HAP-1 (cell line): ENCODE measurements around the gene PCDH10.
"Not testable (repeated sequence)": the region's sequence is repeated elsewhere in the genome, so short reads cannot be mapped to it uniquely, and the experiment has no call there.

Experiments
- DNase-seq, 2 experiments: peaks; one replicate each; pipeline ENCODE4 v3.0.0-alpha.2; 2016 to 2020; ENCODE audit warnings: low spot score in 2 of 2
- H3K27me3 ChIP-seq: fragments of 250-450 bp; sonication (Bioruptor Pico); 2 replicates; pipeline ENCODE4 v1.5.1; 2020; ENCODE audit warnings: low read depth, mild to moderate bottlenecking, moderate library complexity
- H3K36me3 ChIP-seq: fragments of 250-450 bp; sonication (Bioruptor Pico); replicated peaks from 2 replicates; pipeline ENCODE4 v1.5.1; 2020; ENCODE audit warnings: mild to moderate bottlenecking
- H3K4me1 ChIP-seq: fragments of 250-450 bp; sonication (Bioruptor Pico); 2 replicates; pipeline ENCODE4 v1.5.1; 2020; ENCODE audit warnings: mild to moderate bottlenecking
- H3K4me3 ChIP-seq: fragments of 250-450 bp; sonication (Bioruptor Pico); 2 replicates; pipeline ENCODE4 v1.5.1; 2020; ENCODE audit warnings: mild to moderate bottlenecking, moderate library complexity
- H3K9me3 ChIP-seq: fragments of 250-450 bp; sonication (Bioruptor Pico); 2 replicates; pipeline ENCODE4 v1.5.1; 2020; ENCODE audit warnings: mild to moderate bottlenecking, moderate library complexity
- in situ Hi-C: fragments of 300-500 bp; cut with MboI; formaldehyde crosslinking; loops from 3 replicates; pipeline ENCODE4 v1.14.3; 2020; ENCODE audit warnings: low sequenced_read_pairs, inconsistent platforms, mixed read lengths

PCDH10 gene

DNA sequence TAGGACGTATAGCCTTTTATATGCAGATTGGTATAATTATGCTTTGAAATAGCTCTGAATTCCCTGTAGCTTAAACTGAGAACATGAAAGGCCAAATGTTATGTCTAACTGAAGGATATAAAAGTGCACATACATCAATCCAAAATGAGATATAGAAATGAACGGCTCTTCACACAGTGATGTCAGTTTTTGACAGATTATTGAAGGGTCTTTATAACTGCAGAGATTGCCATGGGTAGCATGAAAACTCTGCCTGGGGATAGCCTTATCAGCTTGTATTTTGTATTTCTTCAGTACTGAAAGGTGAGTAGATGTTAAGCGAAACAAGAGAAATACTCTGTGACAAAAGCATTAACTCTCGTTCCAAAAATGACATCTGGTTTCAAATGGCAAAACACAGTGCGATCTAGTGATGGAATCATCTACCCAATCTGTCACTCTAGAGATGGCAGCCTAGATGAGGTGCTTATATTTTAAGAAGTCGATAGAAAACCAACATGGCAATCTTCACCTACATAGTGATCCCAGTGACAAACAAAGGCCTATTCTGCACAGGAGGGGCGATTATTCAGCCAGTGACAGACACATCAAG, 59.7 kb downstream of the PCDH10 start:
- H3K4me1 ChIP-seq: 0 out of 2 replicates have a peak, but pooled peaks cover 2% of the 10 kb centered on the region
- no peak overlapping the region for H3K4me3 ChIP-seq
- H3K27me3 ChIP-seq: no peaks in the 10 kb centered on the region
- no peaks in the 10 kb centered on the region for H3K9me3 ChIP-seq
- H3K36me3 ChIP-seq: no peaks in the 10 kb centered on the region
- peak in 1 of 2 experiments; percentile 49 for DNase-seq
- in situ Hi-C loops: no loop called here

DNA sequence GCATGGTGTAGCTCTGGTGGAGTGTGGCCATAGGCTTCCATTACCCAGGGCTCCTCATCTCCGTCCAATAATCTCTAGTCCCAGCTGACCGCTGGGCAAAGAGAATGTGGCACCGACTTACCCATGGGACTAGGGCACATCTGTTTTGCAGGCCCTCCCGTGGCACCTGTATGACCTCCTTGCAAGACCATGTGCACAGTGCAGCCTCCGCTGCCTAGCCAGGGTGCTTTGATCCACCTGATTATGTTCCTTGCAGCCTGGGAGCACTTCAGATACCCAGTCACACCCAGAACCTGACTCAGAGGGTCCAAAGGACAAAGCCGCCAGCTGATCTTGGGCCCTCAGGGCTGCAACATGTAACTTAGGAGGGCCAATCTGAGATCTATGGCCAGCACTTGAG, 84.8 kb downstream of the PCDH10 start:
- H3K36me3 ChIP-seq: no peaks in the 10 kb centered on the region
- H3K9me3 ChIP-seq: no peaks in the 10 kb centered on the region; the same call in 1 of the 2 replicates
- no peak for DNase-seq
- H3K4me3 ChIP-seq: no peak overlapping the region
- no peaks in the 10 kb centered on the region for H3K4me1 ChIP-seq
- no peaks in the 10 kb centered on the region for H3K27me3 ChIP-seq
- in situ Hi-C loops: no loop called here

DNA sequence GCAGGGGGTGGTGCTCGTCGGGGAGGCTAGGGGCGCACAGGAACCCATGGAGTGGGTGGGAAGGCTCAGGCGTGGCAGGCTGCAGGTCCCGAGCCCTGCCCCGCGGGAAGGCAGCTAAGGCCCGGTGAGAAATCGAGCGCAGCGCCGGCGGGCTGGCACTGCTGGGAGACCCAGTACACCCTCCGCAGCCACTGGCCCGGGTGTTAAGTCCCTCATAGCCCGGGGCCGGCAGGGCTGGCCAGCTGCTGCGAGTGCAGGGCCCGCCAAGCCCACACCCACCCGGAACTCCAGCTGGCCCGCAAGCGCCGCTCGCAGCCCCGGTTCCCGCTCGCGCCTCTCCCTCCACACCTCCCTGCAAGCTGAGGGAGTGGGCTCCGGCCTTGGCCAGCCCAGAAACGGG, 91.4 kb downstream of the PCDH10 start:
- H3K4me3 ChIP-seq, in situ Hi-C loops, DNase-seq, H3K9me3 ChIP-seq, H3K4me1 ChIP-seq, H3K36me3 ChIP-seq, H3K27me3 ChIP-seq: not testable (repeated sequence)
